GM12878 (cell line): ENCODE data around the gene NGDN. TPM values are rescaled to one million over a fixed set of nuclear protein-coding genes. Genes with fewer than 3 reads are reported as not detected.

Experiments used
- ATAC-seq: fragments of 200-7000 bp; cut with Tn5 transposase; 3 replicates; pipeline ENCODE4 v1.9.1; 2020; ENCODE audit warnings: mild to moderate bottlenecking, moderate library complexity
- BruUV-seq: library from RNA; stranded (reverse); fragments of 400-500 nt; replicated peaks from 2 replicates; lab custom pipeline; 2021; lab: Mats Ljungman, UMichigan
- CTCF ChIA-PET: fragments of 300-600 bp; sonication (Branson Sonifier 250); formaldehyde crosslinking; extraction: SDS; loops from one replicate; lab custom pipeline; 2021; ENCODE audit warnings: inconsistent platforms; lab: Yijun Ruan, JAX
- POLR2A ChIA-PET: fragments of 350-600 bp; formaldehyde crosslinking; extraction: SDS; loops from one replicate; lab custom pipeline; 2021; ENCODE audit warnings: inconsistent platforms; lab: Charles Lee
- RAD21 ChIA-PET: fragments of 300-600 bp; sonication (Branson Sonifier 250); formaldehyde crosslinking; loops from one replicate; lab custom pipeline; 2023; ENCODE audit warnings: antibody characterized with exemption; ENCODE audit not compliant: unreplicated experiment; lab: Charles Lee
- SMC1A ChIA-PET: fragments of 300-600 bp; sonication (Branson Sonifier 250); formaldehyde crosslinking; loops from one replicate; lab custom pipeline; 2023; ENCODE audit not compliant: unreplicated experiment, uncharacterized antibody; lab: Charles Lee
- DNase-seq: peaks from one replicate; pipeline ENCODE4 v3.0.0-alpha.2; 2011; ENCODE audit warnings: low read depth, low spot score
- FAIRE-seq: peaks from 3 replicates; lab custom pipeline; 2011; peaks lifted over from hg19 to GRCh38; lab: Jason Lieb, UNC
- H2AFZ ChIP-seq: 2 replicates; pipeline ENCODE4 v1.6.0; 2011; ENCODE audit warnings: low read depth, low read length, control low read depth; ENCODE audit not compliant: control insufficient read depth
- H3K27ac ChIP-seq: 2 replicates; pipeline ENCODE4 v1.5.1; 2011; ENCODE audit warnings: control low read depth; ENCODE audit not compliant: control insufficient read depth, insufficient read depth
- H3K27me3 ChIP-seq, 2 experiments: replicated peaks in 1 of 2; 2 replicates each; pipeline versions ENCODE4 v1.6.0 to v1.6.1; 2011; ENCODE audit warnings: low read length in 1 of 2; ENCODE audit not compliant: control insufficient read depth in 2 of 2, insufficient read depth in 2 of 2
- H3K36me3 ChIP-seq, 2 experiments: 2 replicates each; pipeline ENCODE4 v1.5.1; 2011; ENCODE audit warnings: low read length in 1 of 2; ENCODE audit not compliant: control insufficient read depth in 2 of 2, insufficient read depth in 2 of 2
- H3K4me1 ChIP-seq: 2 replicates; pipeline ENCODE4 v1.6.1; 2011; ENCODE audit warnings: mild to moderate bottlenecking, low read length, moderate library complexity, mixed read lengths; ENCODE audit not compliant: control insufficient read depth, insufficient read depth
- H3K4me2 ChIP-seq: 2 replicates; pipeline ENCODE4 v1.6.0; 2011; ENCODE audit warnings: control low read depth; ENCODE audit not compliant: control insufficient read depth, insufficient read depth
- H3K4me3 ChIP-seq: fragments of 200-600 bp; sonication (generic); 2 replicates; pipeline ENCODE4 v1.5.1; 2016
- H3K79me2 ChIP-seq: 2 replicates; pipeline ENCODE4 v1.6.0; 2011; ENCODE audit warnings: low read length; ENCODE audit not compliant: control insufficient read depth, insufficient read depth
- H3K9ac ChIP-seq: 2 replicates; pipeline ENCODE4 v1.8.0; 2011; ENCODE audit warnings: low read length, control low read depth, mixed read lengths; ENCODE audit not compliant: control insufficient read depth, insufficient read depth
- H3K9me3 ChIP-seq: replicated peaks from 3 replicates; pipeline ENCODE4 v1.5.1; 2011; ENCODE audit warnings: mild to moderate bottlenecking, low read length; ENCODE audit not compliant: control insufficient read depth, insufficient read depth
- H4K20me1 ChIP-seq: 2 replicates; pipeline ENCODE4 v1.6.0; 2011; ENCODE audit not compliant: control insufficient read depth, insufficient read depth
- ATF3 ChIP-seq: IDR thresholded peaks from 2 replicates; pipeline ENCODE4 v1.6.1; 2011; ENCODE audit warnings: low read depth, mild to moderate bottlenecking, low read length, moderate library complexity, borderline replicate concordance; ENCODE audit errors: extremely low read depth
- ETV6 ChIP-seq, 2 experiments: fragments of 450-650 bp in 1 of 2; IDR thresholded peaks in 1 of 2; conservative IDR thresholded peaks in 1 of 2; 2 replicates each; pipeline ENCODE4 v1.6.1; 2014; ENCODE audit warnings: antibody characterized with exemption in 1 of 2, borderline replicate concordance in 1 of 2, low read depth in 1 of 2, mild to moderate bottlenecking in 1 of 2, moderate library complexity in 1 of 2
- KDM1A ChIP-seq: fragments of 200-600 bp; sonication (generic); IDR thresholded peaks from 2 replicates; pipeline ENCODE4 v1.6.1; 2016; ENCODE audit warnings: borderline replicate concordance
- MYB ChIP-seq: fragments of 150-350 bp; IDR thresholded peaks from 2 replicates; pipeline ENCODE4 v1.6.1; 2014; ENCODE audit warnings: mild to moderate bottlenecking, low read depth, low read length, borderline replicate concordance
- NBN ChIP-seq: fragments of 450-650 bp; IDR thresholded peaks from 2 replicates; pipeline ENCODE4 v1.6.1; 2016
- RFX5 ChIP-seq: IDR thresholded peaks from 2 replicates; pipeline ENCODE4 v1.6.1; 2011; ENCODE audit warnings: low read depth, low read length, improper control_type of control experiment
- USF1 ChIP-seq: IDR thresholded peaks from 2 replicates; pipeline ENCODE4 v1.6.1; 2011; ENCODE audit warnings: borderline replicate concordance, low read depth, mild to moderate bottlenecking, moderate library complexity, mixed read lengths, low read length; ENCODE audit not compliant: insufficient read depth; ENCODE audit errors: extremely low read length
- YY1 ChIP-seq: IDR thresholded peaks from 2 replicates; pipeline ENCODE4 v1.6.1; 2011; ENCODE audit warnings: low read depth, mild to moderate bottlenecking, low read length
- ZNF384 ChIP-seq: IDR thresholded peaks from 2 replicates; pipeline ENCODE4 v1.6.1; 2012; ENCODE audit warnings: low read depth, mild to moderate bottlenecking, low read length, improper control_type of control experiment, borderline replicate concordance
- ZNF687 ChIP-seq: fragments of 450-650 bp; IDR thresholded peaks from 2 replicates; pipeline ENCODE4 v1.6.1; 2017; ENCODE audit warnings: mild to moderate bottlenecking, moderate library complexity
- ZZZ3 ChIP-seq: IDR thresholded peaks from 2 replicates; pipeline ENCODE4 v1.6.1; 2011; ENCODE audit warnings: low read depth; ENCODE audit not compliant: control insufficient read depth, insufficient read length
- WGBS: methylation state at CpG from one replicate; pipeline ENCODE4 v1.1.6; 2016; ENCODE audit warnings: low lambda C conversion rate; ENCODE audit not compliant: insufficient replicate concordance, insufficient coverage; ENCODE audit errors: missing lambda C conversion rate; 5-methylcytosine and 5-hydroxymethylcytosine counted together
- in situ Hi-C: fragments of 300-500 bp; cut with MboI; formaldehyde crosslinking; loops from 9 replicates; pipeline ENCODE4 v1.14.3; 2018; ENCODE audit warnings: mixed read lengths
- intact Hi-C: fragments of 100-400 bp; cut with micrococcal nuclease; formaldehyde crosslinking; loops from one replicate; pipeline ENCODE4 v1.14.2; 2022; ENCODE audit not compliant: unreplicated experiment
- polyA plus RNA-seq, 11 experiments: library from polyadenylated mRNA; depleted of rRNA in 4 of 11; unstranded in 6 of 11; stranded (reverse) in 5 of 11; fragments of >200 nt; fragmentation: Nextera tagmentation in 4 of 11; fragmentation: Illumina TruSeq in 1 of 11; extraction: Ambion mirVana in 4 of 11; extraction: Trizol in 1 of 11; gene quantifications; 1 replicate in 1 of 11; 2 replicates in 10 of 11; pipeline versions ENCODE4 v1.2.1 to v1.2.3, GENCODE V29; 2011 to 2016; ENCODE audit warnings: inconsistent platforms in 2 of 11, missing spikeins in 2 of 11, low read depth in 1 of 11
- total RNA-seq, 4 experiments: library from RNA; depleted of rRNA in 3 of 4; stranded (reverse); fragments of >200 nt in 3 of 4; fragmentation: Illumina TruSeq in 1 of 4; extraction: Trizol in 1 of 4; gene quantifications; 2 replicates each; pipeline versions ENCODE4 v1.2.1 to v1.2.3, GENCODE V29; 2013 to 2021

Gene NGDN
- total and polyA plus RNA-seq, 10 of the 15 experiments (the other 5 are each of a cell fraction or from before 2014, with no cell fraction given) = 40.4 to 163 (median 71.4) TPM

GRCh38 chr14:23523229-23524016 lies 53.9 kb downstream of the NGDN start (continued):
- no peak for TF ChIP-seq YY1
- TF ChIP-seq, all 136 proteins: peak for 0

- FAIRE-seq (no peak), DNase-seq (no peak), ATAC-seq (no peak)
- Histone ChIP-seq H3K4me2 (no peak overlapping the region), H3K27me3 (no peaks in the 10 kb centered on the region), H2AFZ (no peak overlapping the region), H3K27ac (no peak overlapping the region), H3K4me3 (no peak overlapping the region), H3K9ac (no peak overlapping the region), H3K4me1 (no peaks in the 10 kb centered on the region), H4K20me1 (no peaks in the 10 kb centered on the region), H3K36me3 (no peaks in the 10 kb centered on the region), H3K9me3 (no peaks in the 10 kb centered on the region), H3K79me2 (no peaks in the 10 kb centered on the region)
- BruUV-seq = no TSS peak
- WGBS = 88% methylated on average over 14 of the region's 14 CpGs
- in situ Hi-C loops (no loop called here), intact Hi-C loops (no loop called here)
- SMC1A ChIA-PET = no interaction called here
- CTCF ChIA-PET = interaction anchor here (1.2 kb wide), 1 partner anchor 49 kb away, joined by 3 read pairs; no protein-coding TSS in a partner anchor
- POLR2A ChIA-PET = no interaction called here
- RAD21 ChIA-PET = no interaction called here
- no peak for TF ChIP-seq ZZZ3
- TF ChIP-seq NBN = no peak
- no peak for TF ChIP-seq KDM1A
- no peak for TF ChIP-seq ETV6 (conservative IDR thresholded peaks at IDR 0.05 in 1 of 2, IDR thresholded peaks at IDR 0.05 in 1 of 2; ENCODE audit: borderline replicate concordance in 1 of 2, low read depth in 1 of 2)
- TF ChIP-seq USF1 = no peak
- TF ChIP-seq ATF3 = no peak
- TF ChIP-seq MYB = no peak
- no peak for TF ChIP-seq ZNF687
- TF ChIP-seq RFX5 = no peak
- TF ChIP-seq ZNF384 = no peak
Observed at GRCh38 chr14:23524954-23525353, 55.5 kb downstream of the NGDN start.
